GM19395 (cell line): ENCODE measurements around the gene HLA-DQA1.
"Not testable (repeated sequence)": the region's sequence is repeated elsewhere in the genome, so short reads cannot be mapped to it uniquely, and the experiment has no call there.

Experiments
- ATAC-seq: cut with Tn5 transposase; IDR thresholded peaks from one replicate; pipeline ENCODE4 v1.9.1; 2021; ENCODE audit warnings: mild to moderate bottlenecking, moderate library complexity; ENCODE audit not compliant: unreplicated experiment

Gene HLA-DQA1

DNA sequence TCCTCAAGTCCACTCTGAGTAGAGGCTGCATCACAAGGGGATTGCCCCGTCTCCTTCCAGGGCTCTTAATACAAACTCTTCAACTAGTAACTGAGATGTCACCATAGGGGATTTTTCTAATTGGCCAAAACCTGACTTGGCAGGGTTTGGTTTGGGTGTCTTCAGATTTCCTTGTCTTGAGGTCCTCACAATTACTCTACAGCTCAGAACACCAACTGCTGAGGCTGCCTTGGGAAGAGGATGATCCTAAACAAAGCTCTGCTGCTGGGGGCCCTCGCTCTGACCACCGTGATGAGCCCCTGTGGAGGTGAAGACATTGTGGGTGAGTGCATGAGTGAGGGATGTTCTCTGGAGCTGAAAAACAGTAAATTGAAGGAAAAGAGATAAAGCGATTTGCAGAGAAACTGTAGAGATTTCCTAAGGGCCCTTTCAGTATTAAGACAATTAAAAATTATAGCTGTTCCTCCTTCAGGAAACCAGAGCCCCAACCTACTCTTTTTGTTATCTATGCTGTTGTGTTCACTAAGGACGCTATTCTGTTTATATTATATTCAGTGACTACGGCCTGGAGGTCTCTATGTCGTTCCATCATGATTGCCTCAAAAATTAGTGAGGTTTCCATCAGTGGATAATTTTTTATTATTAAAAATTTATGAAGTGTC is at the start of gene HLA-DQA1:
Gene HLA-DQA1 (plus strand): TSS at position 188 of the 662 bp plus-strand sequence. CDS start 53 bp downstream, at position 241.
- peak; percentile 68 for ATAC-seq

DNA sequence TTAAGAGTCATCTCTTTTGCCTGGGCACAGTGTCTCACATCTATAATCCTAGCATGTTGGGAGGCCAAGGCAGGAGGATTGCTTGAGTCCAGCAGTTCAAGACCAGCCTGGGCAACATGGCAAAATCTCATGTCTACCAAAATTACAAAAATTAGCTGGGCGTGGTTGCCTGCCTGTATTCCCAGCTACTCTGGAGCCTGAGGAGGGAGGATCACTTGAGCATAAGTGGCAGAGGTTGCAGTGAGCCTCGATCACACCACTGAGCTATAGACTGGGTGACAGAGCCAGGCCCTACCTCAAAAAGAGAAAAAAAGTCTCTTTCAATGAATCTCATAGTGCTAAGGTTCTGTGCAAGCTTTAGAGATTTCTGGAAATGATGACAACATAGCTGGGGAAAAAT is 49.0 kb upstream of the HLA-DQA1 start:
- ATAC-seq: no peak

DNA sequence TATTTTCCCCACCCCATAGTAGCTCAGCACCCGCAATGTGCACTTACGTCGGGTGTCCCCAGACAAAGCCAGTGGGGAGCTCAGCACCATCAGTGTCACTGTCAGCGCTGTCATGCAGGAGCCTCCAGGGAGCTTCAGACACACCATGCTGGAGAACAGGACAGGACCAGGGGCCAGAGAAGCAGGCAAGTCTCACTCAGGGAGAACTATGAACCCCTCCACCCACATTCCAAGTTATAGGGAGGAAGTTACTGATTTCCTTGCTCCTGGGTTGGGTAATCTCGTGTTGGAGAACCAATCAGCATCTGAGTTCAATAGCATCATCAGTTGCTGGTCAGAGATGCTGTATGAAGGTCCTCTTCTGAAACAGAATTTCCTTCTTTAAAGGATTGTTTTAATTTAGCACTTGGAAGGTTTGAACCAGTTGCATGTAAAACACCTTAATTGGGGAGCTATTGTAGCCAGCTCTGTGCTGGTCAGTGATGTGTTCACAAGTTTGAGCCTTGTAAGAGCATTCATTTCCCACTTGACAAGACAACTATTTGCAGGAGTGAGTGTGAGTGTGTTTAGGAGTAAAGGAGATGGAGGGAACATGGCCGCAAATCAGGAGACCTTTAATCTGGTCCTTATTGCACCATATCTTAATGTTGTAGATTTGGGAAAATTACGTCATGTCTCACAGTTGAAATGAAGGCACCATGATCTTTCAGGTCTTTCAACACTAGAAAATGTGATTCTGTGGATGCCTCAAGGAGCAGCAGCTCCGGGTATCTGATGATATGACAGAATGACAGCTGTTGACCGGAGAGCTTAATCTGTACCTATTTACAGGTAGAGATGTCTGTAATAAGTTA is 47.4 kb upstream of the HLA-DQA1 start, which contains the start of gene HLA-DRB1:
Gene HLA-DRB1 (minus strand): TSS at position 253 of the 854 bp plus-strand sequence. CDS start 106 bp downstream, at position 147.
- ATAC-seq: peak; percentile 92

DNA sequence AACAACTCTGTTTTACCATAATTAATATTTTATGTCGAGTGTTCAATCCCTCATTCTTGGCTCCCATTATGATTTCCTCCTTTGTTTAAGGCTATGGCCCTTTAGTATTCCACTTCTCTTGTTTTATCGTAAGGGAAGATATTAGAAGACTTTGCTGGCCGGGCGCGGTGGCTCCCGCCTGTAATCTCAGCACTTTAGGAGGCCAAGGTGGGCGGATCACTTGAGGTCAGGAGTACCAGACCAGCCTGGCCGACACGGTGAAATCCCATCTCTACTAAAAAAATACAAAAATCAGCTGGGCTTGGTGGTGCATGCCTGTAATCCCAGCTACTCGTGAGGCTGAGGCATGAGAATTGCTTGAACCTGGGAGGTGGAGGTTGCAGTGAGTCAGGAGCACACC is 46.5 kb upstream of the HLA-DQA1 start:
- ATAC-seq: not testable (repeated sequence)

DNA sequence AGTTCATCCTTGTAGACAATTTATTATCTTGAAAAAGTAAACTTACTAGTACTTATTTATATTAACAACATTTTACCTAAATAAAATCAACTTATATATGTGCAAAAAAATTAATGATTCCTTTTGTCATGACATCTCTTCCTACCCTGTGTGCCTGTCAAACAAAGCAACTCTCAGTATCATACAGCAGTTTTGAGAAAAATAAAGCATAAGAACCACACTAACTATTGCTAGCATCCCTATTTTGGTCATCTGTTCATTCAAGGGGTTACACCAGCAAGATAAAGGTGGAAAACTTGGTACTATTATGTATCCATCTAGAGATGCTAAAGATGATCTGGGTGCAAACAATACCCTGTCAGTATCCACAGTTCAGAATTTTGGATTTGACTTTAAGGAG is 40.2 kb upstream of the HLA-DQA1 start:
- no peak for ATAC-seq

DNA sequence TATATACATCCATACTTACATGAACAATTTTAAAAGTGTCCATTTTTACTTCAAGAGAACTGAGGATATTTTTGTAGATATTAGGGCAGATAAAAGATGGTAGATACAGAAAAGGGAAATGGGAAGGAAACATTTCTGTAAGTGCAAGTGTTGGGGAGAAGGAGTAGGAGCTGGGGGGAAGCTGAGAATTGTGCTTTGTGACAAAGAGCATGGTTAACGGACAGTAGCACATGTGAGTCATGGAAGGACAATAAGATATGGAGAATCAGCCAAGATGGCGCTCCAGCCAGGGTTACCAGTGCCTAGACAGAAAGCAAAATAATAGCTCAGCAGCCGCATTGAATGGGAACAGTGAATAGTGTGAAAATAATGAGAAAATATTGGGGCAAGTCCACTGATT is 34.8 kb upstream of the HLA-DQA1 start:
- ATAC-seq: no peak

DNA sequence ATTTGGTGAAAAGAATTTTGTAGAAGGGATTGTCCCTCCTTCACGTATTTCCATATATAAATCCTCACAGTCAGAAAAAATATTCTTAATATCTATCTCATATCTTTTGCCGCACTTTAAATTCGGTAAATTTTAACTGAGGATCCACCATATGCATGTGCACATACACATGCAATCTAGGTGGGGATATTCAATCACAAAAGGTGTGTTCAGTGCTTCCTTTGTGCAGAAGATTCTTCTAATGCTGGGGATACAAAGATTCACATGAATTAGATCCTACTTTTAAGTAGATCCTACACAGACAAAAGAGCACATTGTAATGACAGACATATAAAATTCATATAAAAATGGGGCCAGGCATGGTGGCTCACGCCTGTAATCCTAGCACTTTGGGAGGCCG is 34.0 kb upstream of the HLA-DQA1 start:
- ATAC-seq: no peak

DNA sequence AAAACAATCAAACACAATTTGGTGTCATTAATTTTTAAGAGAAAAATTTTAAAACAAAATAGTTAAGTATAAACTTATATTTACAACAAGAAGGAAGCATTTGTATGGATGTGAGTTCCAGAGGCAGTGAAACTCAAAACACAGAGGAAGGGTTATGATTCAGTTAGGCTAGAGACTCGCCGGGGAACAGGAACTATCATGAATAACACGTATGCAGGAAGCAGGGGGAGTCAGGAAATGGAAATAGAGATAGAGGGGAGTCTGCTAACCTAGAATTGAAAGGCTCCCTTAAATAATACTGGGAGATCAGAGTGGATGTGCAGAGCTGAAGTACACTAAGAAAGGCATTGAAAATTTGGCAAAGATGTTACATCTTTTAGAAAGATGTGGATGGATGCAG is 33.3 kb upstream of the HLA-DQA1 start:
- no peak for ATAC-seq

DNA sequence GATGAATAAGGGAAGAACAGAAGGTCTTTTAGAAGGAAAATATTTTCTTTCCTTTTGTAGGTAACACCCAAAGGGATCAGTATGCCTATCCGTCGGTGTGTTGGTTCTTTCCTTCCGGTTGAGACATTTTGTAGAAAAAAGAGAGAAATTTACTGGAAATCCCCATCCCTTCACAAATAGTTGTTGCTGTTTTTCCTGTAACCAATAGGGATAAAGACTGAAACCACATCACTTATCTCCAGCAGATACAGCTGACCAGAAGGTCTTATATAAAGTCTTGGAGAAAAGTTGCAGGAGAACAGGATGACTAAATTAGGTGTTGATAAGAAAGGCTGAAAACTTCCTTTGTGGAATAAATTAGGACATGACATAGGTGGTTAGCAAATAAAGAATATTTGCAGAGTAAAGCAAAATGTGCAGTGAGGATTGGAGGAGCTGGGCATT is 32.8 kb upstream of the HLA-DQA1 start:
- ATAC-seq: no peak

DNA sequence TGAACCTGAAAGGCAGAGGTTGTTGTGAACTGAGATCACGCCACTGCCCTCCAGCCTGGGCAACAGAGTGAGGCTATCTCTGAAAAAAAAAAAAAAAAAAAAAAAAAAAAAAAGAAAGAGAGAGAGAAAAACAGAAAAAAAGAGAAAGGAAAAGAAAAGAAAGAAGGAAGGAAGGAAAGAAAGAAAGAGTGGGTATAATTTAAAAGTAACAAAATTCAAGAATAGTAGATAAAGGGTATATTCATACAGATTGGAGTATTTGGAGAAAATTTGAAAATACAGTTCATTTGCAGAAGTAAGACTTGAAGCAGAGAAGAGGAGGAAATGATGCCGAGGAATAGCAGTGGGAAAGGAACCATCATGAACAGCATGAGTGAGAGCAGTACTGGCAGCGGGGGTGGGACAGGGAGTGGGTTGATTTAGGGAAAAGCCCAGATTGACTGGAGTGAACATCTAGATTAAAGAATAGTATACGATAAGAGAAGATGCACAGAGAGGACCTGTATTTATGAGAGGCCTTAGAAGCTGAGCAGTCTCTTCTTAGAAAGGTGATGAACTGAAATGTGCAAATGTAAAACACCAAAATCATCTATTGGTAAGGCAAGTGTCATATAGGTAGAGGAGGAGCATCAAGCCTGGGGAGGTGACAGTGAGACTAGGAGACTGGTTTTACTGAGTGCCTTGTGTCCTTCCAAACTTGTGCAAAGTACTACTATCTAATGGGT is 29.8 kb upstream of the HLA-DQA1 start:
- ATAC-seq: no peak

DNA sequence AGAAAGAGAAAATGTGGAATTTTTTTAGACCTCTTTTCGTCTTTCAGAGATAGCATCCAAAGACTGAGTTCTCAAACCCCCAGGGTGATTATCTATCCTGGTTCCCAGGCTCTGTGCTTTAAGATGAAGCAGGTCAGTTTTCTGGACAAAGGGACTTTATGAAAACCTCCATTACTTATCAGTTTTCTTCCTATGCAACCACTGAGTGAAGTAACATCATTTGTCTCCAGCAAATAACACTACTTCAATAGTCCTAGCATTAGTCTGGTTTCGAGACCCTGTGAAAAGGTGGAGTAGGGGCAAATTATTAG is 29.3 kb upstream of the HLA-DQA1 start:
- no peak for ATAC-seq

DNA sequence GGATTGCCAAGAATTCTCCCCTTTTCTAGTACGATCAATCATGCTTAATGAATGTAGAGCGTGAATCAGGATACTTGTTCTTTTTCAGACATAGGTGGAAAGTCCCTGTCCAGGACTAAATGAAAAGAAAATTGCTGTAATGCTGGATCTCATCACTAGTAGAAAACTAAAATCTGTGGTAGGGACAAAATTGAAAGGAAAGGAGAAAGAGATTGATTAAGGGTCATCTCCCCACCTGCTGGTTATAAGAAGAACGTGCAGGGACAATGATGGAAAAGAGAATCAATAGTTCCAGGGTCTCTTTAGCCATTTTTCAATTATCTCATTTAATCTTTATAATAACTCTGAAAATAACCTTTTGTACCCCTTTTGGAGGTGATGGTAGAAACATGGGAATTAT is 28.8 kb upstream of the HLA-DQA1 start:
- no peak for ATAC-seq

DNA sequence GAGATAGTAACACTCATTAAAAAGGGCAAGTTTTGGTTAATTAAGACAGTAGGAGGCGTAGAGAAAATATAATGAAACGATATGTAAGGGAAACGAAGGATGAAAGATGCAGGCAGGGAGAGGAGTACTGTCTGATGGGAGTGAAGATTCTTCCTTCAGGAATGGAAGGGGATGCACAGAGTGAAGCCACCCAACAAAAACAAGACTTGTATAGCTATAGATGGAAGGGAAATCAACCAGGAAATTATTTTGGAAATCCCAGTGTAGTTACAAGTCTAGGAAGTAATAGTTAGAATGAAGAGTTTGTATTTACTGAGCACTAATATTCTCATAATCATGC is 27.8 kb upstream of the HLA-DQA1 start:
- ATAC-seq: no peak

DNA sequence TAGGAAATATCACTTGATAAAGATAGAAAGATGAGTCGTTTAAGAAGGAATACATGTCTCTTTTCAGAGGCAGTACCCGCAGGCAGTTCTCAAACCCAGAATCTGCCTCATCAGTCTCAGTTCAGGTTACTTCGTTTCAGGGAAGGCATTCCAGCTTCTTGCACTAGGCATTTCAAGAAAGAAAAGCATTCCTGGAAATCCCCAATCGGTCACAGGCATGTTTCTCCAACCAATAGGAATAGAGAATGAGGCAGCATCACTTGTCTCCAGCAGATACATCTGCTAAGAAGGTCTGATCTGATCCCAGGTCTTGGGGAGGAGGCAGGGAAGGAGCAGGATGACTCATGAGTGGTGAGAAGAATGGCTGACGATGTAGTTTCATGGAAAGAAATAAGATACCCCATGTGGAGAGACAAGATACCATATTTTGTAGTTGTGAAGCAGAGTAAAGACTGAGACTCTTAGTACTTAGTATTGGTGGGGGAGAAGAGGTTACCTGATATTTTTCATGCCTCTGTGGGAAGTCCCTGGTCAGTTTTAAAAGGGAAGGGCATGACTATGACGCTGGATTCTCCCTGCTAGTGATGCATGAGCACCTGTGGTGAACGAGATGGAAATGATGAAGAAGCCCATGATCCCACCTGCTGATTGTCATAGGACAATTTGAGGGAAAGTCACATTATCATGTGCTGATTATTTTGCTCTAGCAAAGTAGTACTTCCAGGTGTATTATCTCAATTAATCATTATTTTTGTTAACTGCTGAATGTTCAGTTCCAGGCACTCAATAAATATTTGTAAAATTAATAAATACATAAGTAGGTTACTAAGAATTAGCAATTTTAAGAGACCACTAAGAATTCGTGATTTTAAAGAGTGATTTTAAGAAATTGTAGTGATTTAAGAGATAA is 27.2 kb upstream of the HLA-DQA1 start:
- ATAC-seq: peak; percentile 86

DNA sequence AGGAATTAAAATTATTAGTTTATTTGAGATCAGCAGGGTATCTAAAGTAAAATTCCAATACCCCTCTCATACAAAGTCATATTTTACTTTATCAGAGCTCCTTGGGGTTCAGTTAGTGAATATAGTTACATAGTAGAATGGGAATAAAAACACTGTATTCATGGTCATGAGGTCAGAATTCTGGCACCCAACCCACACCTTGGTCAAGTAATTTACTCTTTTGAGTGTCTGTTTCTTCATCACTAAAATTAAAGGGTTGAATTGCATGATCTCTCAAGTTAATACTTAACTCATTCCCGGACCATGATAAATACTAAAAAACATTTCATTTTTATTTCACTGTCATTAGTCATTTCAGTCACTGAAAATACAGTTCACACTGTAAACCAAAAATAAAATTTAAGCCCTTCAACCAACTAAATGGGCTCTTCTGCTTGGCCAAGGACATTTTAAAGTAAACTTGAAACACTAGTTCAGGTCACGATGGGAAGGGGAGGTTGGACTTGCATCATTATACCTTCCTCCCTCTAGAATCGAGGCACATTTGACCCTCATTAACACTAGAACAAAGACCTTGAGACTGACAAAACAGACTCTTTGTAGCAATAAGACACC is 26.4 kb upstream of the HLA-DQA1 start:
- ATAC-seq: no peak

DNA sequence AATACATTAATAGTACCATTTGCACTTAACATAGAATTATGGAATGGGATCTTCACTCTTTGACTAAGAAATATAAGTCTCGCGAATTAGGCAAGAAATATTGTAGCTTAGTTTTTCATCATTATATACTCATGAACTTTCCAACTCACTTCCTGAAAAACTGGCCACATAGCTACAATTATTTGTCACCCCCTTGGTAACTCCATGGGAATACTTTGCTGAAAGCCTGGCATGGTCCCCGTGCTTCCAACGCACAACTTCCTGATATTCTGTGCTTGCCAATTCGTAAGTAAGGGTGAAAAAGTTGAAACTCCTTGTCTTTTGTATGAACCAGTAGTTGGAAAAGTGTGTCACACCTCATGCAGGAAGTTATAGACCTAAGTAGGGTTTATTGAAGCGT is 23.7 kb upstream of the HLA-DQA1 start:
- ATAC-seq: no peak

DNA sequence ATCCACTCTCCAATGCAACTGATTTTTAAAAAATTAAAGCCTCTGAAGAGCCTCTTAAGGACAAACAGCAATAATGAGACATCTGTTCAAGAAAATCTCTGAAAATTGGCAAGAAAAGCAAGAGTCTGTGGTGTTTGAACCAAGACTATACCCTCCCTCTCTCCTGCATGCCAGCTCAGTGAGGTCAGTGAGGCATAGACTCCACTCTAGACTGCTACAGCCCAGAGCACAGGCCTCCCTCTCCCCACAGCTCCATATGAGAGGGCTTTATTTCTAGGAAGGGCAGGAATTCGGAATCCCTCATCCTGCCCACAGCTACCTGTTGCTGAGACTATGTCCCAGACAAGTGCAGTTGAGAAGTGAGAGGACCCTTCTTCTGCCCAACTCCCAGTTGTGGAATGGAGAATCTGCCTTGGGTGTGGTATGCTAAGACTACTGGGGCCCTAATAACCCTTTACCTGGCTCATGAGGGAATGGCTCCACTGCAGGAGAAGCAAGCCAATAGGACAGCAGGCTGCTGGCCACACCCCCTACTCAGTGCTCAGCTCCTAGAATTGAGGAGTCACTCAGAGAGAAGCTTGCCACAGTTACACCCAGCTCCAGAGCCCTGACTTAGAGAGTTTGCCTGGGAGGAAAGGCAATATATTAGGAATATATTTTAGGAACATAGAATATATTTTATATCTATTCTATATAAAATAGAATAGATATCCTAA is 22.7 kb upstream of the HLA-DQA1 start:
- ATAC-seq: no peak

DNA sequence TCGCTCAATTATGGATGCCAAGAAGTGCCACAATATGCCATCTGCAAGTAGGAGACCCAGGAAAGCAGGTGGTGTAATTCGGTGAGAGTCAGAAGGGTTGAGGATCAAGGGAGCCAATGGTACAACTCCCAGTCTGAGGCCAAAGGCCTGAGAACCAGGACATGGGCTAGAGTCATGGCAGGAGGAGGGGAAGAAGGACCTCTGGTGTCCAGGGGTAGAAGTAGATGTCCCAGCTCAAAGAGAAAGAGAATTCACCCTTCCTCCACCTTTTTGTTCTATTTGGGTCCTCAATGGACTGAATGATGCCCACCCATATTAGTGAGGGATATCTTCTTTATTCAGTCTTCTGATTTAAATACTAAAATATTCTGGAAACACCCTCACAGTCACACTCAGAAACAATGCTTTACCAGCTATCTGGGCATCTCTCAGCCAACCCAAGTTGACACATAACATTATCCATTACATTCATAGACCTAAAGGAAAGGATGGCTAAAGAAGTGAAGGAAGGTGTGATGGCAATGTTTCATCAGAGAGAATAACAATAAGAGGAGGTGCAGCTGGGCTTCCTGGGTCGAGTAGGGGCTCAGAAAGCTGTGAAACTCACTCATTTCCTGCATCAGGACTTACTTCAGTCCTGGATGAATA is 21.2 kb upstream of the HLA-DQA1 start:
- no peak for ATAC-seq

DNA sequence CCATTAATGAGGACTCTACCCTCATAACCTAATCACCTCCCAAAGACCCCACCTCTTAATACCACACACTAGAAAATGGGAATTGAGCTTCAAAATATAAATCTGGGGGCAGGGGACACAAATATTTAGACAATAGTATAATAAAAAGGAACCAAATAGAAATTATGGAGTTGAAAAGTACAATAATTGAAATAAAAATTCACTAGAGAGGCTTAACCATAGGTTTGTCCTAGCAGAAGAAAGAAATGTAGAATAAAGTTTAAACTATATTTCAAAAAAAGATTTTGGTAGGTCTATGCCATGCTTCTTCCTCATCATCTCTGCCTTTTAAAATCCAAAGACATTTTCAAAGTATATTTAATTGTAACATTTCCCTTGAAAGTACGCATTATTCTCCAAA is 19.5 kb upstream of the HLA-DQA1 start:
- no peak for ATAC-seq
